BLaER1 treated with 17β-estradiol and CSF1 and Interleukin-3, amounts not matched to agents 10 nM and 100 nM (cell line): ENCODE data around the gene GRK5.
"Not testable (repeated sequence)": the region's sequence is repeated elsewhere in the genome, so short reads cannot be mapped to it uniquely, and the experiment has no call there.

Source experiments
- H3K27ac ChIP-seq, 11 experiments: shearing (Covaris generic); formaldehyde crosslinking; 2 replicates each; pipeline ENCODE4 v1.8.1; 2022
- H3K27me3 ChIP-seq, 11 experiments: shearing (Covaris generic); formaldehyde crosslinking; 2 replicates each; pipeline ENCODE4 v1.8.1; 2022
- H3K36me3 ChIP-seq, 11 experiments: shearing (Covaris generic); formaldehyde crosslinking; 2 replicates each; pipeline ENCODE4 v1.8.1; 2022
- H3K4me1 ChIP-seq, 10 experiments: shearing (Covaris generic); formaldehyde crosslinking; 2 replicates each; pipeline ENCODE4 v1.8.1; 2022
- H3K4me2 ChIP-seq, 11 experiments: shearing (Covaris generic); formaldehyde crosslinking; 2 replicates each; pipeline ENCODE4 v1.8.1; 2022
- H3K4me3 ChIP-seq, 10 experiments: shearing (Covaris generic); formaldehyde crosslinking; 2 replicates each; pipeline ENCODE4 v1.8.1; 2022
- H3K9ac ChIP-seq, 11 experiments: shearing (Covaris generic); formaldehyde crosslinking; 2 replicates each; pipeline ENCODE4 v1.8.1; 2022
- H3K9me3 ChIP-seq, 11 experiments: shearing (Covaris generic); formaldehyde crosslinking; replicated peaks in 1 of 11; 2 replicates each; pipeline ENCODE4 v1.8.1; 2022
- H4K20me1 ChIP-seq, 11 experiments: shearing (Covaris generic); formaldehyde crosslinking; 2 replicates each; pipeline ENCODE4 v1.8.1; 2022
- Cebpa-rat ChIP-seq, 11 experiments: shearing (Covaris generic); IDR thresholded peaks; 2 replicates each; pipeline ENCODE4 v1.8.1; 2022

The GRK5 gene

DNA sequence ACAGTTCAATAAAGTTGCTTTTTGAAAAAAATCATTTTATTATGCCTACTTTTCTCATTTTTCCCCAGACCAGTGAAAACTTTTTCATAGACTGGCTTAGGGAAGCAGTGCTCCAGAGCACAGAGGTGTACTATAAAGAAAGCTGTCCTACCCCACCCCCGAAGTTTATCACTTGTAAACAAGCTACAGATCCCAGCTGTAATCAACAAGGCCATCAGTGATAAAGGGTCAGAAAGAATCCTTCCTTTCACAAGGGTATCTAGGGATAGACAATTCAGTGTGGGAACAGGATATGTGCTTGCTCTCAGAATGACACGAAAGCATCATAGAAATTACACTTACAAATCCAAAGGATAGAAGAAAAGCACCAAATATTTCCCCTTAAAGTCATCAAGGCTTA lies 33.3 kb upstream of the GRK5 start:
- H3K4me3 ChIP-seq = no peak overlapping the region
- peaks cover 75 to 84% (median 82%) of the 10 kb centered on the region in 11 experiments for H3K36me3 ChIP-seq
- no peak overlapping the region for H3K9ac ChIP-seq
- no peak overlapping the region for H3K27ac ChIP-seq
- H4K20me1 ChIP-seq = peaks cover 0 to 44% (median 20%) of the 10 kb centered on the region in 11 experiments; a peak in 16 of 22 replicates
- H3K4me1 ChIP-seq = peaks cover 23 to 41% (median 34%) of the 10 kb centered on the region in 10 experiments
- no peak overlapping the region for H3K4me2 ChIP-seq
- no peaks in the 10 kb centered on the region for H3K27me3 ChIP-seq
- no peak for TF ChIP-seq Cebpa-rat (IDR thresholded peaks at IDR 0.05)
- H3K9me3 ChIP-seq = no peaks in the 10 kb centered on the region

DNA sequence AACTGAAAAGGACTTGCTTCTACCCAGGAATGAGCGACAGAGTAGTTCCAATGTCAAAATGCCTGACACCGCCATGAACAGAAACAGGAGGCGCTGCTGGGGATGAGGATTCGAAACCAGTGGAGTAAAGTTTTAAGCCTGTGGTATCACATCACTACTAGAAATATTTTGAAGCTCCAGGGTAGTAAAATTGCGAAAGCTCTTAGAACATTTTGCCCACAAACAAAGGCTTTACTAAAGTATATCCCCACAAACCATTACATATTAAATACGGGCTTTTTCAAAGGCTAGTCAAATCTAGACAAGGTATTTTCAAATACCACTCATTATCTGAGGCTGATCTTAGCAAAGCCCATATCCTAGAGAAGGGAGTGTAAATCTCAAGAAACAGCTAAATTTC lies 31.2 kb upstream of the GRK5 start:
- H3K9me3 ChIP-seq = no peaks in the 10 kb centered on the region
- peaks cover 58 to 63% (median 62%) of the 10 kb centered on the region in 11 experiments for H3K36me3 ChIP-seq
- TF ChIP-seq Cebpa-rat (IDR thresholded peaks at IDR 0.05) = no peak
- H3K4me1 ChIP-seq = peaks cover 27 to 44% (median 38%) of the 10 kb centered on the region in 10 experiments
- peak overlapping the region; percentile 34 to 95 (median 92); a peak in 14 of 22 replicates for H3K4me2 ChIP-seq
- H3K4me3 ChIP-seq = no peak overlapping the region
- no peaks in the 10 kb centered on the region for H3K27me3 ChIP-seq
- H3K9ac ChIP-seq = peak overlapping the region in 6 of 11 experiments; percentile 6 to 56 (median 29); a peak in 7 of 22 replicates
- peak overlapping the region in 1 of 11 experiments; percentile 3; a peak in 1 of 22 replicates for H3K27ac ChIP-seq
- peaks cover 0 to 36% (median 20%) of the 10 kb centered on the region in 11 experiments; a peak in 16 of 22 replicates for H4K20me1 ChIP-seq

DNA sequence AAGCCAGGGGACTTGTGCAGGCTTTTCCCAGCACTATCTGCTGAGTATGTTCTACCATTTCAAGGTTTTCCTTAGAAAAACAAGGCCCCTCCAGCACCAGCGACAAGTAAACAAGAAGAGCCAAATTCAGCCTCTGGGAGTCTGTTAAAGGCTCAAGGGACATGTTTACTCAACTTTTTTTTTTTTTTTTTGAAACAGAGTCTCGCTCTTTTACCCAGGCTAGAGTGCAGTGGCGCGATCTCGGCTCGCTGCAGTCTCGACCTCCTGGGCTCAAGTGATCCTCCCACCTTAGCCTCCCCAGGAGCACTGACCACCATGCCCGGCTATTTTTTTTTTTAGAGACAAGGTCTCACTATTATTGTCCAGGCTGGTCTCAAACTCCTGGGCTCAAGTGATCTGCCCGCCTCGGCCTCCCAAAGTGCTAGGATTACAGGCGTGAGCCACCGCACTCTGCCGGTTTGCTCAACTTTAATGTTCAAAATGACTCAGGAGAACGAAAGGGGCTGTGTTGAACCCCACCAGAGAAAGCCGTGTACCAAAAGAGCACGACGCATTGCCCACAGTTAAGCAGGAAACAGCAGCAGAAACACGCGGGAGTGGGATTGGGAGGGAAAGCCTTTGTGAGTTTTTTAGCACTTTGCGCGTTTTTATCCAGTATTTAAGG lies 29.5 kb upstream of the GRK5 start:
- Histone ChIP-seq H4K20me1 (peaks cover 0 to 36% (median 20%) of the 10 kb centered on the region in 11 experiments; a peak in 16 of 22 replicates), H3K9me3 (peaks cover 0 to 3% (median 0%) of the 10 kb centered on the region in 11 experiments; a peak in 3 of 22 replicates), H3K4me1 (peaks cover 27 to 44% (median 38%) of the 10 kb centered on the region in 10 experiments), H3K9ac (peak overlapping the region; percentile 85 to 97 (median 95)), H3K4me2 (peak overlapping the region; percentile 75 to 95 (median 92)), H3K27ac (peak overlapping the region; percentile 76 to 98 (median 94)), H3K4me3 (peak overlapping the region; percentile 67 to 82 (median 76)), H3K36me3 (peaks cover 41 to 47% (median 45%) of the 10 kb centered on the region in 11 experiments), H3K27me3 (no peaks in the 10 kb centered on the region)
- no peak for TF ChIP-seq Cebpa-rat (IDR thresholded peaks at IDR 0.05)

DNA sequence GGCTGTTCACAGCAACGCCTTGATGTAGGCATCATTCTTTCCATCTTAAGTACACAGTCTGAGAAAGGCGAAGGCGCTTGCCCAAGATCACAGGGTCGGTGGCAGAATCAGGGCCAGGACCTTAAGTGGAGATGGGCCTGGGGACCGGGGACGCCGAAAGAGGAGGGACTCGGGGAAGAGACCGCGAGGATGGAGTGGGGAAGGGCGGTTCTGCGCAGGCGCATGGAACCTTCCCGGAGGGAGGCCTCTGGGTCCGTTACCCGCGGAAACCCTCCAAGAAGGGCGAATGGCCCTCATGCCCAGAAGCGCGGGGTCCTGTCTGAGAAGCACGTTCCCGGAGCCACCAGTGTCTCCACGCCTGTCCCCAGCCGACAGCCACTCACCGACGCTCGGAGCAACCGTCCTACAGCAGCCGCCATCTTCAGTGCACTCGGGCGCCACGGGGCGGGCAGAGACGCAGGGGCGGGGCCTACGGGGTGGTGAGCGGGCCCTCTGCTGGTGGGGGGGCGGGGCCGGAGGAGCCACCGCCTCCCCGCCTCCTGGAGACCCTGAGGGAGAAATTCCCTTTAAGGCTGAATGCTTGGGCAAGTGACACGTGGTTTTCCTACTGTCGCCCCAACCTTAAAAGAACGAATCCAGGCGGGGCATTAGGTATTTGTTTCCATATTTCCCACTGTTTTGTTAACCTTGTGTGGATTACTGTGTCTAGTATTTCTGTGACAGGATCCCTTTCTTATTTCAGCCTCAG lies 28.8 kb upstream of the GRK5 start, which contains the start of gene PRDX3:
Gene PRDX3 (minus strand): TSS at position 441 of the 748 bp plus-strand sequence. CDS start 22 bp downstream, at position 419.
- Histone ChIP-seq H3K4me3 (peak within 1 kb of the TSS; percentile 67 to 82 (median 76)), H3K27me3 (no peaks in the 10 kb centered on the region), H3K36me3 (peaks cover 34 to 40% (median 38%) of the 10 kb centered on the region in 11 experiments), H3K9me3 (peaks cover 0 to 3% (median 0%) of the 10 kb centered on the region in 11 experiments; a peak in 3 of 22 replicates), H3K4me1 (peaks cover 27 to 44% (median 38%) of the 10 kb centered on the region in 10 experiments), H3K9ac (peak within 1 kb of the TSS; percentile 85 to 97 (median 95)), H3K4me2 (peak within 1 kb of the TSS; percentile 85 to 95 (median 92)), H4K20me1 (peaks cover 0 to 36% (median 20%) of the 10 kb centered on the region in 11 experiments; a peak in 16 of 22 replicates), H3K27ac (peak within 1 kb of the TSS; percentile 76 to 98 (median 94))
- TF ChIP-seq Cebpa-rat (IDR thresholded peaks at IDR 0.05) = no peak

DNA sequence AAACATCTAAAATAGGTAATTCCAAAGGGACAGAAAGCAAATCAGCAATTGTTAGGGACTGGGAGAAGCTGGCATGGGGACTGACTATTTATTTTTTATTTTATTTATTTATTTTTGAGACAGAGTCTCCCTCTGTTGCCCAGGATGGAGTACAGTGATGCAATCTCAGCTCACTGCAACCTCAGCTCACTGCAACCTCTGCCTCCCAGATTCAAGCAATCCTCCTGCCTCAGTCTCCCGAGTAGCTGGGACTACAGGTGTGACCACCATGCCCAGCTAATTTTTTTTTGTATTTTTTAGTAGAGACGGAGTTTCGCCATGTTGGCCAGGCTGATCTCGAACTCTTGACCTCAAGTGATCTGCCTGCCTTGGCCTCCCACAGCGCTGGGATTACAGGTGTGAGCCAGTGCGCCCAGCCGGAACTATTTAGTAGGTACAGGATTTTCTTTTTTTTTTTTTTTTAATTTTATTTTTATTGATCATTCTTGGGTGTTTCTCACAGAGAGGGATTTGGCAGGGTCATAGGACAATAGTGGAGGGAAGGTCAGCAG lies 26.4 kb upstream of the GRK5 start:
- H3K4me2 ChIP-seq, H3K27me3 ChIP-seq, H3K9me3 ChIP-seq, H3K27ac ChIP-seq, H3K9ac ChIP-seq, H3K4me3 ChIP-seq: not testable (repeated sequence)
- H3K36me3 ChIP-seq = peaks cover 11 to 16% (median 15%) of the 10 kb centered on the region in 11 experiments
- H3K4me1 ChIP-seq = peaks cover 25 to 30% (median 28%) of the 10 kb centered on the region in 10 experiments
- H4K20me1 ChIP-seq = peaks cover 0 to 15% (median 2%) of the 10 kb centered on the region in 11 experiments; a peak in 6 of 22 replicates

DNA sequence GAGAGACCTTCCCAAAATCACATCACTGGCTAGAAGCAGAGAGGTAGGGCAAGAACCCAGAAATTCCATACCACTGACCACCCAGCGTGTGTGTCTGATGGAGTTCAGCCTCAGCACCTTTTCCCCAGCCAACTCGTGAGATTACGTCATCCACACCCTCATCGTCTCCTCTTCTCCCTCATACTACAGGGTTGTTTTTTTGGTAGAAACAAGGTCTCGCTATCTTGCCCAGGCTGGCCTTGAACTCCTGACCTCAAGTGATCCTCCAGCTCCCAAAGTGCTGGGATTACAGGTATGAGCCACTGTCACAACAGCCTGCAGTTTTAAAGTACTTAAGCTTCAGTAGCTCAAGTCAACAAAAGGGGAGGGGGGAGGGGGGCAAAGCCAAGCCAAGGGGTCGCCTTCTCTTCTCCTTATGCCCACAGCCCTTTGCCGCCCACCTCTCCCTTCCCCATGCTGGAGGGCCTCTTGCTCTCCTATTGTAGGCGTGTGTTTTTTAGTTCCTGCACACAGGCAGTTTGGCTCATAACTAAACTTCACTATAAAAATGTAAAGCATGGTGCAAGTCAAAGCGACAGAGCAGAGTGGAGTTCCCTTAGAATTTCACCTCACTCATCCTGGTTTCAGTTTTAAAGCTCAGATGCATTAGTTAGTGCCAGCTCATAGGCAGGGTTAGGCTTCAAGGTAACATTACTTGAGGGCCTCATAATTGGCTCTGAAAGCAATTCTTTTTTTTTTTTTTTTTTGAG lies 23.5 kb upstream of the GRK5 start:
- no peak for TF ChIP-seq Cebpa-rat (IDR thresholded peaks at IDR 0.05)
- Histone ChIP-seq H3K9ac (no peak overlapping the region), H3K9me3 (peaks cover 0 to 3% (median 0%) of the 10 kb centered on the region in 11 experiments; a peak in 3 of 22 replicates)

DNA sequence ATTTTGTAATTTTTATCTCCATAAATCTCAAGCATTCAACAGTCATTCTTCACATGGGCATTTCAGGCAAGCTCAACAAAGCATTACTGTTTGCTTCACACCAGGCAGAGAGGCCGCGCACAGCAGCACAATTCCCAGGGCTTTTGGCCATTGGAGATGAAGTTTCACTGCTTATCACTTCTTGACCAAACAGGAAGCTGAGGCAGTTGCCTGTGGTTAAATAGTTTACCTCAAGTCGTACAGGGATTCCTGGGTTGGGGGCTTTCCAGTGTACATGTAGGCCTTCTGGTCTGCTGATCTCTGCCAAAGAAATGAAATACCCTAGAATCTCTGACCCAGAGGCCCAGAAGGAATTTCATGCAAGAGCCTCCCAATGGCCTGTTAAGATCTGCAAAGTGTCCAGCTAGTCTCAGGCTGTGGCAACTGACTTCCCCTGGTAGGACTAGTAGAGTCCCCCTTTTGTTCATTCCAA lies 17.5 kb upstream of the GRK5 start:
- Histone ChIP-seq H3K27me3 (no peaks in the 10 kb centered on the region), H3K9ac (no peak overlapping the region), H3K4me2 (peak overlapping the region; percentile 32 to 79 (median 69)), H3K4me3 (no peak overlapping the region), H3K27ac (no peak overlapping the region), H3K9me3 (no peaks in the 10 kb centered on the region), H3K36me3 (no peaks in the 10 kb centered on the region), H4K20me1 (no peaks in the 10 kb centered on the region), H3K4me1 (peaks cover 28 to 40% (median 36%) of the 10 kb centered on the region in 10 experiments)
- no peak for TF ChIP-seq Cebpa-rat (IDR thresholded peaks at IDR 0.05)

More for the DNA sequence above, 23.5 kb upstream of the GRK5 start:
- Histone ChIP-seq H3K27me3 (no peaks in the 10 kb centered on the region), H3K27ac (no peak overlapping the region), H3K36me3 (no peaks in the 10 kb centered on the region), H4K20me1 (no peaks in the 10 kb centered on the region), H3K4me3 (no peak overlapping the region), H3K4me1 (peaks cover 6 to 19% (median 15%) of the 10 kb centered on the region in 10 experiments), H3K4me2 (no peak overlapping the region)

DNA sequence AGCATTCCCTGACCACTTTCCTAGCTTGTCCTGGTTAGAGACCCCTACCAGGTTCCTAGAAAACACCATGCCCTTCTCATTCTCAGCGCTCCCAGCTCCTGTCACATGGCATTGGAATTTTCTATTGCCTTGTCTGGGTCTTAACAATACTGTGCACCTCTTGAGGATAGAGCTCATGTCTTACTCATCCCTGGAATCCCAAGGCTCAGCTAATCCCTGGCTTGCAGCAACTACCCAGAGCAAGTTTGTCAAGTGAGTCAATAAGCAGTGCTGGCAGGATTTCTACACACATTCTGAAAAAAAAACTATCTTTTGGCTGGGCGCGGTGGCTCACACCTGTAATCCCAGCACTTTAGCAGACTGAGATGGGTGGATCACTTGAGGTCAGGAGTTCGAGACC lies 17.0 kb upstream of the GRK5 start:
- Histone ChIP-seq H3K9me3 (no peaks in the 10 kb centered on the region), H3K27me3 (no peaks in the 10 kb centered on the region), H3K4me1 (peaks cover 28 to 40% (median 36%) of the 10 kb centered on the region in 10 experiments), H3K36me3 (no peaks in the 10 kb centered on the region), H3K4me3 (no peak overlapping the region), H3K4me2 (peak overlapping the region; percentile 32 to 79 (median 69)), H3K9ac (no peak overlapping the region), H4K20me1 (no peaks in the 10 kb centered on the region), H3K27ac (no peak overlapping the region)
- no peak for TF ChIP-seq Cebpa-rat (IDR thresholded peaks at IDR 0.05)
